Neuron (in vitro differentiated cells): ENCODE results near the gene MYH9.

ENCODE experiments used
- H2AFZ ChIP-seq: one replicate; pipeline ENCODE4 v1.6.1; 2013; ENCODE audit warnings: low read depth, mild to moderate bottlenecking, inconsistent platforms, low read length, moderate library complexity
- H3K27me3 ChIP-seq: one replicate; pipeline ENCODE4 v1.6.1; 2013; ENCODE audit warnings: low read length; ENCODE audit not compliant: insufficient read depth
- H3K36me3 ChIP-seq: one replicate; pipeline ENCODE4 v1.6.1; 2013; ENCODE audit warnings: low read length; ENCODE audit not compliant: insufficient read depth
- H3K4me1 ChIP-seq: one replicate; pipeline ENCODE4 v1.6.1; 2013; ENCODE audit warnings: low read length; ENCODE audit not compliant: insufficient read depth
- H3K4me3 ChIP-seq: 2 replicates; pipeline ENCODE4 v1.5.1; 2013; ENCODE audit warnings: mild to moderate bottlenecking, low read length, moderate library complexity
- H3K9me3 ChIP-seq: one replicate; pipeline ENCODE4 v1.6.1; 2013; ENCODE audit warnings: low read length

Gene MYH9

DNA sequence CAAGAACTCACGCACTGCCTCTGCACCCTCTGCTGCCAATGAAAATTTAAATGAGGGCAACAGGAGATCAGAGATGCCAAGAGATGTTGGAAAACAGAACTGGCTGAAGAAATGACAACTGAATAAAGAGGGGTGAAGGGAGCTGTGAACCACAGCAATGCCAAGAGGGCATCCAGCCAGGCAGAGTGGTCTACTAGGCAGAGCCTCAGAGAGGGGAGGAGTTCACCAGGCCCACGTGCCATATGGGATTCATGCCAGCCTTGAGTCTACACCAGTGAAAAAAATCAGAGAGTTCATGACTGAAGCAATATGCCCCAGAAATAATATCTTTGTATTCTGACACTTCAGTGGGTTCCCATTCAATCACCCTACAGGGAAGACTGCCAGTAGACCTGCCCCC, 152.8 kb downstream of the MYH9 start:
- Histone ChIP-seq H3K4me3 (no peak overlapping the region), H3K9me3 (no peaks in the 10 kb centered on the region), H3K27me3 (no peaks in the 10 kb centered on the region), H3K36me3 (peaks cover 12% of the 10 kb centered on the region), H2AFZ (no peak overlapping the region), H3K4me1 (peaks cover 13% of the 10 kb centered on the region)

DNA sequence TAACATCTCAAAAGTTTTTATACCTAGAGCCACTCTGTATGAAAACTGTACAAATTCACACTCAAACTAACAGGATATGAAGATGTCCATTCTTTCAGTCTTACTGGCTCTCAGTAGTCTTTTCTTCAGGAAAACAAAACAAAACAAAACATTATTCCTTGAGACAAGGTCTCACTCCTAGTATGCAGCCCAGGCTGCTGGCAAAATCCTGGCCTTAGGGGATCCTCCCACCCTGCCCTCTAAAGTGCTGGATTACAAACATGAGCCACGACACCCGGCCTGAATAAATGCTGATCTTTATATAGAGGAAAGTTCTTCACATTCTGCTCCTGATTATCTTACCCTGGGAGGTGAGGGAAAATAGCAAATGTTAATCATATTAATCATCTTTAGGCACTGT, 153.6 kb downstream of the MYH9 start:
- H3K4me3 ChIP-seq, result no peak overlapping the region
- peaks cover 12% of the 10 kb centered on the region for H3K36me3 ChIP-seq
- H3K4me1 ChIP-seq, result peaks cover 9% of the 10 kb centered on the region
- H3K9me3 ChIP-seq, result no peaks in the 10 kb centered on the region
- no peaks in the 10 kb centered on the region for H3K27me3 ChIP-seq
- H2AFZ ChIP-seq, result no peak overlapping the region

DNA sequence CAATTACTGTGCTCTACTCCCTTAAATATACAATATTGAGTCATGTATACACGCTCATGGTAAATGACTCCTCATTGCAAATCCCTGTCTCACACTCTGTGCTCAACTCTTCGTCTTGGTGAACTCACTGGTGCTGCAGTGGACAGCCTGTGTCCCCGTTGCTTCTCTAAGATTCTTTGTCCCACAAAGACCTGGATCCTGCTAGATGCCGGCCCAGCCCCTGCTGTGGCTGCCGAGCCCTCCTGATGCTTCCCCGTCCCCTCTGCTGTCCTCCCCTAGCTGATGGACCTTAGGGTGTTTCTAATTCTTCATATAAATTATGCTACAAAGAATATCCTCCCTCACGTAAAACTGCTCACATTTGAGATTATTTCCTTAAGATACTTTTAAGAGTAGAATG, 154.0 kb downstream of the MYH9 start:
- Histone ChIP-seq H3K4me1 (peaks cover 6% of the 10 kb centered on the region), H3K9me3 (no peaks in the 10 kb centered on the region), H3K27me3 (no peaks in the 10 kb centered on the region), H2AFZ (no peak overlapping the region), H3K4me3 (no peak overlapping the region), H3K36me3 (peaks cover 12% of the 10 kb centered on the region)

DNA sequence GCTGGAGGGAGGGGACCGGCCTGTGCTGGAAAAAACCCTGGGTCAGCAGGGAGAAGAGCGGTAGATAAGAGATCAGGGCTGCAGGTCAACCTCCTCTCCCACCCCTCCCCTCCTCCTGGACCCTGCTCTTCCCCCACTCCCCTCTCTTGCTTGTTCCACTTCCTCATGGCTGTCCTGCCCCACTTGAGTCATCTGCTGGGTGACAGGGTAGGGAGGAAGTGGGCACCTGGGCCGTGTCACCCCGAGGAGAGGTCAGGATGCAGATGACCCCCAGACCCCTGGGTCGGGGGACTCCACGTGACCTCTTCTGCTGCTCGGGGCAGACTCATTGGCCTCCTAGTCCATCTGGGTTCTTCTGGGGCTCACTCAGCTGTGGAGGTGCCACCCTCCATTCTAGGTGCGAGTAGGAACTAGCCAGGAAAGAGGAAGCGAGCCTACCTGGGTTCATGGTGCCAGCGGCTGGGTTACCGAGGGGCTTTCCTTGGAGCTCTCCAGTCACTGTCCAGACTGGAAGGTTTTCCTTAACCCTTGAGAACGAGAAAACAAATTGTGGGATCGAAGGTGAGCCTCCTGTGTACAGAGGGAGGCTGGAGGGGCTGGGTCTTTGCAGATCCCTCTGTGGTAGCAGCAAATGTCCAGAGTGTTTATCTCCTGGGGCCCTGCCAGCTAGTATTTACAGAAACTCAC, 154.9 kb downstream of the MYH9 start:
- Histone ChIP-seq H3K9me3 (no peaks in the 10 kb centered on the region), H2AFZ (no peak overlapping the region), H3K27me3 (no peaks in the 10 kb centered on the region), H3K4me3 (no peak overlapping the region), H3K36me3 (peaks cover 14% of the 10 kb centered on the region), H3K4me1 (no peaks in the 10 kb centered on the region)
